HT-29 (cell line): Measurements from ENCODE around the gene AXIN2. TPM values are rescaled to one million over a fixed set of nuclear protein-coding genes. Genes with fewer than 3 reads are reported as not detected.

Source experiments
- DNase-seq: peaks from one replicate; pipeline ENCODE4 v3.0.0-alpha.2; 2015; ENCODE audit warnings: low spot score
- total RNA-seq: library from RNA; depleted of rRNA; stranded (reverse); fragments of >200 nt; shearing (Covaris generic); gene quantifications from 2 replicates; pipeline ENCODE4 v1.2.3, GENCODE V29; 2014

Gene AXIN2
- total RNA-seq, 1 experiment from 2014 or later: 72.1 TPM

DNA sequence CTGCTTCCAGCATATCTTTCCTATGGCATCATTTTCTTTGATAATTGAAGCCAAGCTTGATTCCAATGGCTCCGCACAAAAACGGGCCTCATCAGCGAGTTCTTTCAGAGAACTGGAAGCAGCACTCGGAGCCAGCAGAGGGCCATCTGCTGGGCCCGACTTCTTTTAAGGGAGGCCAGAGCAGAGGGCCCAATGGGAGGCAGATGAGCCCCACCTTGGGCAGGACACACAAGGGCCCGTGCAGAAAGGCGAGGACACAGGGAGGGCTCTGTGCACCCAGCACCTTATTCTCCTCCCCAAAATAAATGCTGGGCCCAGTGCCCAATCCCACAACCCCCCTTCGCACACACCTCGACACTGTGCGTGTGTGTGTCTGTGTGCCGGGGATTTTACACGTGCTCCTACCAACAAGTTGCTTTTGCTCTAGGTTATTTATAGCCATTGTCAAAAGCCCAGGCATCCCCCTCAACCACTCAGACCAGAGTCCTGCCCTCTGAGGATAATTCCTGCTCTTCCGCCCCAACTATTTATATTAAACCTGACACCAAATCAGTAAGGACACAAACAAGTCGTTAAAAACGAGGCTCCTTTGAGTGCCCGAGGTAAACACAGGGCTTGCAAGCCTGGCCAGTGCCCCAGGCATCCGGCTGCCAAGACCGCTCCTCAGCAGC, 6.8 kb downstream of the AXIN2 start:
- DNase-seq: no peak

DNA sequence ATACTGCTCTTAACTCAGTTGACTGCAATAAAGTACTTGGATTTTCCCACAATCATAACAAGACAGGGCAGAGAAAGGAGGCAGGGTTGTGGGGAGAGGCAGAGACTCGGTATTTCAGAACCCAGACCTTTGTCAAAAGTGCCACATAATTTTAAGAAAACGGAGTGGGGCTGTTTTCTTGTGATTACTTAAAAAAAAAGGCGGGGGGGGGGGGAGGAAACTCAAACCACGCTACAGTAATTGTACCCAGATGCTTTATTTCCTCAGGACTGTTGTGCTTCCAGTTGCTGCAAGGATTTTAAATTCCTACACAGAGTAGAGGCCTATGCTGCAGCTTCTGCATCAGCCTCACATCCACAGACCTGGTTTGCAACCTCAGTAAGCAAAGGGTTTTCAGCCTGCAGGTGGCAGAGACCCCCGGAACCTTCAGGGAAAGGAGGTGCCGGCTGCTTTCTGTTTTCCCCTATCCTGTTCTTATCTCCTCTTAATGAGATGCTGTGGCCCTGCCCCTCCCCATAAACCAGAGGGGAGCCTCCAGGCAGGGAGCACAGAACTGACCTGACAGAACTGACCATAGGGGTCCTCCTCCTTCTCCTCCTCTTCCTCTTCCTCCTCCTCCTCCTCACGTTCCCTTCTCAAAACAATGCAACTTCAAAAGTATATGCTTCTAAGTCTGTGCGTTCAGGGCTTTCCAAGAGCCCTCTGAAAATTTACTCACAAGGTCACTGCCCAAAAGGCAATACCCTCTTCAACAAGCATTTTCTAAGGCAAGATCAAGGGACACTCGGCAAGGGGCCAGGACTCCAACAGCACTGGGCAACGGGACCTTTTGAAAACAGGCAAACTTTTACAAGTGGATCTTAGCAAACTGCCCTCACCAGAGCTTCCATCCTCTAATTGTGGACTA, 7.5 kb downstream of the AXIN2 start:
- DNase-seq: no peak

DNA sequence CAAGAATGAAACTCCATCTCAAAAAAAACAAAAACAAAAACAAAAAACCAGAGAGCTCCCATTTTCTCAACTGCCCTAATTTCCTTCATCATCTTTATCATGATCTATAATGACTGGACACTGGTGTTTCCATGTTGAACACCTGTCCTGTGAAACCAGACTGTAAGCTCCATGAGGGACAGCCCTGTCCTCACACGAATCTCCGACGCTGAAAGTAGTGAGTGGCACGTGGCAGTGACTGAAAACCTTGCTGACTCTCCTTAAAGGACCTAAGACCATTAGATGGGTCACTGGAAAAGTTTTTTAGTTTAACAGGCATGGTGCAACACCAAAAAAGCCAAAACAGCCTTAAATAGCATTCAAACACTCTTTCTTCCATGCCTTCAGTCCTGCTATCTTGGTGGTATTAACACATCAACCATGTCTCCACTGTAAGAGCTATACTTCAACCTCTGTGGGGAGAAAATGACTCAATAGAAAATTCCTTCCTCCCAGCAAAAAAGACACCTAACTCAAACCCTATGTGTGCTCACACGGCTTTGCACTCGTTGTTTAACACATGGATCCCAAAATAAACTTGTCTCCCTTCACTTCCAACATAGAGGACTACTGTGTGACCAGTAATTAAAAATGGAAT, 8.3 kb downstream of the AXIN2 start:
- no peak for DNase-seq

DNA sequence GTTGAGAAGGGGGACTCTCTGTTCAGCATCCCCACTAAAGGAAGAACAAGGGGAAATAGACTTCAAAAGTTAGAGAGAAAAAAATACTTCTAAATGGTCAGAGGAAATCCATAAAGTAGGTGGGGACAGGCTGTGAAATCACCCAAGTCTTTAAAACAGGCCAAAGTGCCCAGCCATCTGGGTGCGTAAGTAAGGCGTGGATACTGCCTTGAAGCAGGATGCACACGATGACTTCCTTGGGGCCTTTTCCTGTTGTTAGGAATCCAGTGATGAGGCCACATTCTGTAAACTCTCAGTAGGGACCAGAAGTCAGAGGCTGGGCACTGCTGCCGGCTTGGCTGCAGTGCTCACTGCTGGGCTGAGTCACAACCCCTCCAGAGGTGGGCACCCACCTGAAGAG, 9.2 kb downstream of the AXIN2 start:
- no peak for DNase-seq

DNA sequence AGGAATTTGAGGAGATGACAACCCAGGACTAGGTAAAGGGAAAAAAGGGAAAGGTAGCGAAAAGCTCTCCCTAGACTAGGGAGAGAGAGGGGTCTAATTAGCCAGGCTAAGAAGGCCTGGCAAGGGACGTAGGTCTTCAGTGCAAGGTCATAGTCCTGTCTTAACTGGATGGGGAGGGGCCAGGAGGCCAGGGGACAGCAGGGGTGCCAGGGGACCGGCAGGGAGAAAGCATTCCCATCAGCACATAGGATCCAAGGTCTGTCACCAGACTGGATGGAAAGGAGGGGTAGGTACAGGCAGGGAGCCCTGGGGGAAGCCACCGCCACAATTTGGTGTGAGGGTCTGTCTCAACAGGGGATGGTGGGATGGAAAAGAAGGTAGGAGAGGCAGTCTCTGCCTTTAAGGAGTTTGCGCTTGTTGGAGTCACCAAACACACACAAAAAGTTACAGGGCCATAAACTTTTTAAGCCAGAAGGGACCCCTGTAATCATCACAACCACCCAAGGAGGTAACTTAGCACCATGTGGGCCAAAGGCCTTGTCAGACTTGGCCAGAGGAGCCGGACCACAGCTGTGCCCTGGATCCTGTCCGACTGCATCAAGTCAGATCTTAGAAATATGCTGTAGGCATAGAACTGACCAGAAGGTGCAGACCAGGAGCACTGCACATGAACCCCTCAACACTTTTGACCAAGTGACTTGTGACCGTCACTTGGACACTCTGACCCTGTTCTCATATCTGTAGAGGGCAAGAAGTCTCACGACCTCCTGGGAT, 10.0 kb downstream of the AXIN2 start:
- DNase-seq: no peak

DNA sequence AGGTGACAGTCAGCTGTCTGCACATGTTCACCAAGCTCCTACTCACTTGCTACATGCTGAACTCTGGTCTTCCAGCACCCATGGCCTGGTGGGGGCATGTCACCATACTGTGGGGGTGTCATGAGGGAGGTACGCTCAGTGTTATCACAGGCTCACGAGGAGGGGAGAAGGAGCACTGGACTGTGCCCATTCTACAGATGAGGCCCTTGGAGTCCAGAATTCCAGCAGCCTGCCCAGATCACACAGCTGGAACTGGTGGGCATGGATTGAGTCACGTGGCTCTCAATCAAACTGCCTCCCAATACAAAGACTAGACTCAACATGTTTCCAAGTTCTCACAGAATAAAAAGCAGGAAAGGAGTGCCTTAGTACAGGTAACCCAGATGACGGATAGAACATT, 10.7 kb downstream of the AXIN2 start:
- no peak for DNase-seq

DNA sequence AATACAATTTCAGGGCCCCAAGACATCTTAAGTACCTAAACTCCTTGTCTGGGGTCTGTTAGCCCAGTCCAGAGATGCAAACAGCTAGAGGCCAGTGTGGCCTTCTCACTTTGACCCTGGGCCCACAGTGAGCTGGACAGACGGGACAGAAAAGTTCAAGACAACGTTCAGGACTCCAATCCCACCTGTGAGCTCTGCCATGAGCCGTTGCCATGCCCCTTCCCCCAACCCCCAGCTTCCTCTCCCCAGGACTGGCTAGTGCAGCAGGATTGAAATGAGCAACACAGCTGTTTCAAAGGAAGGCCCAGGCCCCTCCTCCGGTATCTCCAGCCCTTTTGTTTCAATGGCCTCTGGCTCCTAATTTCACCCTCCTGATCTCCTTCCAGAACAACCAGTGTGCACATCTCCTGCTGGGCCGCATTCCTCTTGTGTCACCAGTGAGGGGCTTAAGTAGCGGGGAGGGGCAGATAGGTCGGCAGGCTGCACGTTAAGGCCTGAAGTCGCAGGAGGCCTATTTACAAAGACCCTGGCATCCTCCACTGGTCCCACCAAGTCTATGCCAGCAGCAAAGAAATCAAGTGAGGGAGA, 11.3 kb downstream of the AXIN2 start:
- no peak for DNase-seq

DNA sequence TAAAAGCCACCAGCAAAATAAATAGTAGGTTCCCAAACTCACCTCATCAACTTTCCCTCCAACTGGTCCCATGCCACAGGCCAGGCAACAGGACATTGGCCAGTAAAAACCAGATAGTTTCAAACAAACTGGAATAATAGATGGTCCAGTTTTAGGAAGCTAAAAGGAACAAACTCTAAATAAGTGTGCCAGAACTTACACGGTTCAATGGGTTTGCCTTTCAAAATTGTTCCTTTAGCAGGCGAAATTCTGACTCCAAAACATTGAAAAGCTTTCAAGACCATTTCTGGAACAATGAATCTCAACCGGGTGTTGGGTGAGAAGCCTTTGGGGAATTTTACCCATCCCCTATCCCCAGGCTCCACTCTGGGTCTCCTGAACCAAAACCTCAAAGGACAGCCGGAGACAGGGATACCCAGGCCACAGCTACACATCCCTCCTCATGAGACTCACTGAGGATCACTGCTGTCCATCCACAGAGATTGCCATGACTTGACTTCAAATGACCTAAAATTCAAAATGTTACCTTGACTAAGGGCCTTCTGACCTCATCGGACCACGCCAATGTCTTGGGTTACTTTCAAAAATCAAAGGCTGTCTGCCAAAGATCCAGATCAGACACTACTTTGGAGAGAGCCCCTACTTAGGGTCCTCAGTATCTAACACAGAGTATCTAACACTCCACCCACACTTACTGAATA, 13.0 kb downstream of the AXIN2 start:
- no peak for DNase-seq

DNA sequence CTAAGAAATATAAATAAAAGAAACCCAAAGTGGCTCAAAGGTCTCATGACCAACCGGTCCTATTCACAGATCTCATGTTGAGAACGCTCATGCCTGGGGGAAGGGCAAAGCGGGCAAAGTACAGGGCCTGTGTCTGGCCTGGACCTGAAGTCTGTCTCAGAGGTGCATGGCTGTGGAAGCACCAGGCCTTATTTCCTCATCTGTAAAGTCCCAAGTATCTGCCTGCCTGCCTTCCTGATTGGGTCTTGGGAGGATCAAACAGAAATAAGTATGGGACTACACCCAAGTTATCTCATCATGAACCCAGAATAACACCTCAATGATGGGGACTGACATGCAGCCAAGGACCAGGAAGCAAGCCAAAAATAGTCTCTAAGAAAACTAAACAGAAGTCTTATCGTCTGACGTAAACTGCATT, 14.2 kb downstream of the AXIN2 start:
- DNase-seq: peak; percentile 90

DNA sequence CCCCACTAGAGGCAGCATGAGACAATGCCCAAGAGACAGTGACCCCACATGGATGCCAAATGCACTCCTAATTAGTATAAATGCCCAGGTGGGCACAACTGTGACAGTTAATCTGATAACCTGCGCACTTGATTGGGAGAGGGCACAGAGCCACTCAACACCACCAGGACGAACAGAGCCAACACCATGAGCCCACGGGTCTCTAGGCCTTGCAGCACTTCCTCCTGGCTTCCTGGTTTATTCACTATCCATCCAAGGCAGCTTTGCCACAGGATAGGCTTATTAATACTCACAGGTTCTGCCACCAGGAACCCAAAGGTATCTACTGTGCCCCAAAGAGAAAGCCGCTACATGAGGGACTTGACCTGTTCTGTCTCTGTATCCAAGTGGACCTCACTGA, 14.9 kb downstream of the AXIN2 start:
- no peak for DNase-seq

DNA sequence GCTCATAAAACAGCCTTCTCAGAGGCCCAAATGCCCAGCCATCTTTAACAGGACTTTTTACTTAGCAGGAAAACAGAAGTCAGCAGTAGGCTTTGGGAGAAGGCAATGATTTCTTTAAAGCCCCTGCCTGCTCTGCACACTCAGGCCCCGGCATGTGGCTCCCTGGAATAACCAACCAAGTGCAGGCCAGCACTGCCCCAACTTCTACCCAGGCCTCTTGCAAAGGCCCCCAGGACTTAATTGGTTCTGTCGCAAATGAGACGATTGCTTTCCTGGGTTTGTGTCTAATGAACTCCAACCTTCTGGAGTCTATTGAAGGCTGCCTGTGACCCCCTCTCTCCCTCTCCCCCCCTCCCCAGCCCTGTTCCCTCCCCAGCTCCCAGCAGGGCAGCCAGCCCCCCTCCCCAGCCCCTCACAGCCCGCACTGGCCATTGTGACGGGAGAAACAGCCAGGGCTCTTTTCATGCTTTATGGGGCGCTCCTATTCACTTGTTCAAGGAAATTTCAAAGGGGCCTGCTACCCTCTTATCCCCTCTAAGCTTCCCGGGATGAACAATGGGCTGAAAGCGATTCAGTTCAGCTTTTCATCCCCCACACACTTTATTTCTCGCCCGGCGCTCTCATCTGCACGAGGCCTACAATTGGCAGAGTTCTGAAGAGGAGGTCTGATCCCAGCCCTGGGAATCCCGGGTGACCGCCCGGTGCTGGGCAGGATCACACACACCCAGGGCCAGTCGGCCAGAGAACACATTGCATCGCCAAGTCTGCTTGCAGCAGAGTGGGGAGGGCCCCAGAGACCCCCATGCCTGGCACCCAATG, 15.5 kb downstream of the AXIN2 start:
- DNase-seq: no peak

DNA sequence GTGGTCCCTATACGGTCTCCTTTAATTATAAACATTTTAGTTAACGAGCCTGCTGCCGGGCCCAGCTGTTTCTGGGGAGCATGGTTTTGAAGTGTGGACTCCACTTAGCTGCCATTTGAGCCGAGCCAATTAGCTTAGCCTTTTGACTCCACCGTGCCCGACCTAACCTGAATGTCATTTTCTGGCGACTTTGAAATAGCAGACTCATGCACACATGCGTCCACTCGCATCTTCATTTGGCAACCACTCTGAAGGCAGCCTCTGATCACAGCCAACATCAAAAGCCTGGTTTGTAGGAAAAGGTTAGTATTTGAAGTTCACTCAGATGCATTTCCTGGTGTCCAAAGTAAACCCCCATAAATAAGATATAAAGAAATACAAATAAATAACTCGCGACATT, 16.8 kb downstream of the AXIN2 start:
- no peak for DNase-seq

DNA sequence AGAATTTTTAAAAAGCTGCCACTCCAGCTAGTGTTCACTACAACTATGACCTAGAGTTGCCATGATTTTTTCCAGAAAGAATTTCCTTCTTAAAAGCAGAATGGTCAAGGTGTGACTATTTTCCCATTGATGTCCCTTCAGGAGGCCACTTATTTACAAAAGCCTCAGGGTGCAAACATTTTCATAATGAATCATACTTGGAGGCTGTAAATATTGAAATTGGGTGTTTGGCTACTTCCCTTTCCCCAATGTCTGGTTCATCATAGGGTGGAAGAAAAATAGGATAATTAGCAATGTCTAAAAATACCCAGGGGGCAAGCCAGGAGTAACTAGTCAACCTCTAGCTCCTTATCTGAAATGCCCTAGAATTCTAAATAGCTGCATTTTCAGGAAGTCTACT, 18.8 kb downstream of the AXIN2 start:
- DNase-seq: no peak

DNA sequence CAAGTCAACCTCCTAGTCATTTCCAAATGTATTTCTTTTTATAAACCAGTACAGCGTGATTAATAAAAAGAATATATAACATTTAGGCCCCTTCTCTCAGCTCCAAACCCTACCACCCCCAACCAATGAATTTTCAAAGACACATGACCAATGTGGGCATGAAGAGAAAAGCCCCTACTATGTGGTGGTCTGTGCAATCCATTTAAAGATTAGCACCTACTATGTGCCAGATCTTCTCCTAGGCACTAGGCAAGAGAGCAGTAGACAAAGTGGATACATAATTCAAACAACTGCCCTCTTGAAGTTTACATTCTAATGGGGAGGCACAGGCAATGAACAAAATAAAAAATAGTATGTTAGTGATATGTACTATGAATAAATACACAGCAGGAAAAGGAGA, 19.4 kb downstream of the AXIN2 start:
- DNase-seq: no peak

DNA sequence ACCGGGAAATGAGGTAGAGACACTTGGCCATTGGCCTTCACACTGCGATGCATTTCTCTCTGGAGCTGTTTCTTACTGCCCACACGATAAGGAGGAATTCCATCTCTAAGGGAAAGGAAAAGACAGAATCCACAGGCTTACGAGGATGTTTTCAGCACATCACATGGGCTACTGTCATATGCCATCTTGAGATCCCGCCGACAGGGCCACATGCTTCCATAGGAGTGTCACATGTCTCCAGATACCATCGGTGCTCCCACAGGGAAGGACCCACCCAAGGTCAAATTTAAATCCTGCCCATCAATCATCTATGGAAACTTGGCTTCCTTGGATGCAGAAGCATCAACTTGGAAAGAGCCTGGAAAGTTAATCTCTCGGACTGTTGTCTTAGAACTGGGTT, 20.0 kb downstream of the AXIN2 start:
- no peak for DNase-seq

DNA sequence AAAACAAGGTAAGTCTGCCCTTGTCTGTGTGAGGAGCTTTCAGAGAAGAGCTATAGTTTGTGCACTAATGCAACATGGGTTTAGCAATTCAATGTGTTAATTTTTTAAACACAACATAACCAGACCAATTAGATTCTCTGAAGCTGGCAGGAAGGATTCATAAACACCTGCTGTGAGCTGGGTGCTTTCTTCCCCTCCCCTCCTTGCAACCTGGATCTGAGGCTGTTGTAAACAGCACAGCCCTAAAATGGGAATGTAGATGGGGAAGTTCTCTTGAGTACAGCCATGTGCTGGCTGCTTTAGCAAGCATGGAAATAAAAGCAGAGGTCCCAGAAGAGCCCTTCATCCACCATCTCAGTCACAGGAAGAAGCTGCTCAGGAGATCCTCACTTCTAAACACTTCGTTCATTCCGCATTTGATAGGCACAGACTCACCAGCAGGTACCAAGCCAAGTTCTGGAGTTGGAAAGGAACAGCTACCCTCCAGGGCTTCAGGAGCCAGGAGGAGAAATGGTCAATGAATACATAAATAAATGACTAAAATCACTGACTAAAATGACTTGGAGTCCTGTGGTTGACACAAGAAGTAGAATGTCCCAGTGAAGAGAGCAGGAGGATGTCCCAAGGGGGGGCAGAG, 21.7 kb downstream of the AXIN2 start:
- DNase-seq: no peak

DNA sequence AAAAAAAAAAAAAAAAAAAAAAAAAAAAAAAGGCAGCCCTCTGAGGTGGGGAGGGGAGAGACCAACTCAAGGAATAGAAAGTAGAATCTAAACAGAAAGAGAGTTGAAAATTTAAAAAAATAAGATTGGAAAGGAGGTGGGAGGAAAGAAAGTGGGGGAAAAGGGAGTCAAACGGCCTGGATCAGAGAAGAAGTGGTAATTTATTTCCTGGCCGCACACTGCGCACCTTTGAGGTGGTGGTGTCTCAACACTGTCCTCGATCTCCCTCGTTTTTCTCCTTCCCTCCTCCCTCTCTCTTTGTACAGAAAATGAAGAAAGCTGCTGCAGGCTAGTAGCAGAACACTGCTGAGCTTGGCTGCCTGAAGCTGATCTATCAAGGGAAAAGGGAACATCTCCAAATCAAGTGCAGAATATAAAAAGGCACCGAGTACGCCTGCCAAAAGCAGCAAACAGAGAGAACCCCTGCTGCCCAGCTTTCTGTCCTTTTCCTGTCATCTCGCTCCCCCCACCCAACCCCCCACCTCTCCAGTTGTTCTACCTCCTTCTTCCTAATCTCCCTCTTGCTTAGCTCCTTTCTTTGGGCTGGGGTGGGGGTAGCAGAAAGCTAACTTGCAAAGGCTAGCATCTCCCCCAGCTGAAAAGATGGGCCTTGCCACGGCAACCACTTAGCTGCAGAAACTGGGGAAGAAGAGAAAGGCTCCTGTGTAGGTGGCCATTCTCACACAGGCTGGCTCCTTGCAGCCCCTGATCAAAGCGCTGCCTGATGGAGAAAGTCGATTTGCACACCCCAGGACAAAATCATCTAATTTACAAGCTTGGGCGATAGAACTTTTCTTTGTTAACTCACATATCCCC, 22.5 kb downstream of the AXIN2 start:
- no peak for DNase-seq

DNA sequence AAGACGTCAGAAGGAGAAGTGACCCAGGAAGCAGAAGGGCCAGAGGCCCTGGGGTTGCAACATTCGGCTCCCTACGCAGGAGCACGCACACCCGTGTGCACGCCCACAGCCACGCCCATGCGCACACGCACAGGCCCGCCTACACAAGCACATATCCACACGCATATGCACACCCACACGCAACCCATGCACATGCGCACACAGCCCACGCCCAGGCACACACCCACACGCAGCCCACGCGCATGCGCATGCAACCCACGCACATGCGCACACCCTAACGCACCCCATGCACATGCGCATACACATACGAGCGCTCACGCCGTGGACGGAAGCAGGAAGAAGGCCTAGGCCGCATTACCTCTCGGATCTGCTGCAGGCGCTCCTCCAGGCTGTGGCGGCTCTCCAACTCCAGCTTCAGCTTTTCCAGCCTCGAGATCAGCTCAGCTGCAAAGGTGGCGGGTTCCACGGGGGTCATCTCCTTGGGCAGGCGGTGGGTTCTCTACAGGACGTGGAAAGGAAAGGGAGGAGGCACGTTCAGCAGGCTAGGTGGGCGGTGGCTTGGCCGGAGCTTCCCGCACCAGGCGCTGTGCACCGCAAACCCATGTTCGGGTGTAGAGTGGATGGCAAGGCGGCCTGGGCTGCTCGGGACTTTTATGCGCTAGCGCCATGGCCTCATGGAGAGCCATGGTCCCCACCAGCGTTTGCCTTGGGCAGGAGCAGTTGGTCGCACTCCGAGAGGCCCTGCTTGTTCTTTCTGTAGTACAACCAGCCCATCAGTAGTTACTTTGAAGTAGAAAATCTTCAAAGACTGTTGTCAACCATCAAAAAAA, 23.4 kb downstream of the AXIN2 start:
- no peak for DNase-seq
